ENCODE results near the gene BSG. TPM values are rescaled to one million over a fixed set of nuclear protein-coding genes. Genes with fewer than 3 reads are reported as not detected.
A peak's percentile ranks its signal among the peaks of the same experiment; 100 is the strongest.

The BSG gene
- total and polyA plus RNA-seq, 2 of the 4 experiments (the other 2 are of a cell fraction) = 130 to 698 TPM

GRCh38 chr19:542173-542866 is 30.1 kb upstream of the BSG start:
- Histone ChIP-seq H4K91ac (ENCODE audit: insufficient read depth, low read depth, low read length) (no peak overlapping the region), H3K9me1 (ENCODE audit: insufficient read depth, low read length) (peaks cover 8% of the 10 kb centered on the region), H2BK5ac (ENCODE audit: low read depth, low read length, poor library complexity, severe bottlenecking) (no peak overlapping the region), H2BK20ac (ENCODE audit: low read depth, low read length) (no peak overlapping the region), H3K14ac (replicated peaks; ENCODE audit: low read depth, low read length) (no peak overlapping the region), H2BK15ac (ENCODE audit: low read depth, low read length) (no peak overlapping the region), H2AK5ac (ENCODE audit: low read depth, low read length) (no peak overlapping the region), H3K36me3 (ENCODE audit: control insufficient read depth, insufficient read depth, low read length) (peaks cover 39% of the 10 kb centered on the region), H3K27me3 (ENCODE audit: control insufficient read depth, insufficient read depth, low read length) (no peaks in the 10 kb centered on the region), H3K4me2 (ENCODE audit: low read depth, low read length) (no peak overlapping the region), H4K8ac (ENCODE audit: low read depth in 2 of 2, low read length in 2 of 2) (no peak overlapping the region), H3K4me3 (ENCODE audit: insufficient read depth, low read depth, low read length) (no peak overlapping the region), H4K20me1 (ENCODE audit: insufficient read depth, low read length) (peaks cover 14% of the 10 kb centered on the region), H3K4me1 (ENCODE audit: control insufficient read depth, insufficient read depth, low read length) (no peaks in the 10 kb centered on the region), H3K4ac (ENCODE audit: low read depth, low read length) (no peak overlapping the region), H3K56ac (ENCODE audit: extremely low read depth, insufficient read depth, low read length) (no peak overlapping the region), H2AFZ (replicated peaks; ENCODE audit: low read length, poor library complexity) (no peak overlapping the region), H2BK120ac (ENCODE audit: low read depth, low read length) (no peak overlapping the region), H2AK9ac (replicated peaks; ENCODE audit: low read depth, low read length, poor library complexity) (peak overlapping the region; percentile 28), H3K9ac (ENCODE audit: low read depth, low read length) (no peak overlapping the region), H3K79me1 (ENCODE audit: low read depth in 1 of 2, low read length in 2 of 2) (peaks cover 7 to 12% of the 10 kb centered on the region in 2 experiments; a peak in 2 of 4 replicates), H4K5ac (ENCODE audit: low read depth, low read length) (no peak overlapping the region), H3K27ac (ENCODE audit: insufficient read depth, low read length) (no peak overlapping the region), H3K9me3 (ENCODE audit: control insufficient read depth, insufficient read depth, low read length) (no peaks in the 10 kb centered on the region), H3K23ac (ENCODE audit: low read depth, low read length) (no peak overlapping the region), H3K18ac (ENCODE audit: low read depth, low read length) (no peak overlapping the region)
- no peak for ATAC-seq (ENCODE audit: low read depth)
- in situ Hi-C loops (cut with MboI; ENCODE audit: low sequenced_read_pairs) (no loop called here), dilution Hi-C loops (cut with HindIII; ENCODE audit: low sequenced_read_pairs, unreplicated experiment) (no loop called here), intact Hi-C loops (cut with micrococcal nuclease) (no loop called here)
- BruUV-seq (replicated peaks) = no TSS peak
- TF ChIP-seq CTCF (conservative IDR thresholded peaks at IDR 0.05; ENCODE audit: low read depth, low read length) = no peak
- TF ChIP-seq ELK1 (IDR thresholded peaks at IDR 0.05; ENCODE audit: borderline replicate concordance, low read depth, low read length) = no peak
- TF ChIP-seq MAFK (IDR thresholded peaks at IDR 0.05; ENCODE audit: low read depth, low read length) = no peak
- TF ChIP-seq CHD1 (IDR thresholded peaks at IDR 0.05; ENCODE audit: low read depth, low read length) = no peak
- TF ChIP-seq RAD21 (IDR thresholded peaks at IDR 0.05; ENCODE audit: low read length) = no peak
- no peak for TF ChIP-seq RFX5 (IDR thresholded peaks at IDR 0.05; ENCODE audit: low read depth, low read length)
- ChIA-PET CTCF (no interaction called here), POLR2A (ENCODE audit: unreplicated experiment) (no interaction called here)
- DNase-seq = no peak
- 93% methylated on average over 24 of the region's 34 CpGs; no CpG with 5 or more reads in 1 of the 2 experiments for WGBS, 2 experiments (ENCODE audit: extremely low coverage in 2 of 2, insufficient read length in 1 of 2)
